K562 (cell line): ENCODE measurements around the gene PPFIBP2. TPM values are rescaled to one million over a fixed set of nuclear protein-coding genes. Genes with fewer than 3 reads are reported as not detected.

Source experiments
- ESRRB ChIP-seq: fragments of 250-450 bp; sonication (Bioruptor Pico); IDR thresholded peaks from 2 replicates; pipeline ENCODE4 v1.5.0; 2020; ENCODE audit warnings: mild to moderate bottlenecking, moderate library complexity, borderline replicate concordance
- SIN3A ChIP-seq, 2 experiments: fragments of 150-350 bp in 1 of 2; IDR thresholded peaks; 2 replicates each; pipeline ENCODE4 v1.6.1; 2011 to 2016; ENCODE audit warnings: borderline replicate concordance in 2 of 2, low read depth in 2 of 2, low read length in 2 of 2, mild to moderate bottlenecking in 2 of 2, moderate library complexity in 2 of 2; ENCODE audit not compliant: control insufficient read depth in 1 of 2
- ZEB2 ChIP-seq: fragments of 450-650 bp; IDR thresholded peaks from 2 replicates; pipeline ENCODE4 v1.6.1; 2016
- ZNF253 ChIP-seq: fragments of 250-450 bp; sonication (Bioruptor Pico); conservative IDR thresholded peaks from 2 replicates; pipeline ENCODE4 v1.6.1; 2021; ENCODE audit warnings: mild to moderate bottlenecking
- polyA plus RNA-seq, 8 experiments: library from polyadenylated mRNA; depleted of rRNA in 4 of 8; stranded (reverse) in 5 of 8; unstranded in 3 of 8; fragments of >200 nt; fragmentation: Nextera tagmentation in 2 of 8; fragmentation: Illumina TruSeq in 1 of 8; extraction: Ambion mirVana in 2 of 8; extraction: Trizol in 1 of 8; gene quantifications; 2 replicates each; pipeline versions ENCODE4 v1.2.1 to v1.2.3, GENCODE V29; 2011 to 2014; ENCODE audit warnings: inconsistent platforms in 1 of 8, missing spikeins in 1 of 8
- total RNA-seq, 7 experiments: library from RNA; depleted of rRNA in 6 of 7; stranded (reverse); fragments of >200 nt in 6 of 7; fragmentation: Illumina TruSeq in 2 of 7; extraction: Trizol in 2 of 7; gene quantifications; 2 replicates each; pipeline versions ENCODE4 v1.2.1 to v1.2.3, GENCODE V29; 2011 to 2021; ENCODE audit warnings: low replicate concordance in 1 of 7
- TF ChIP-seq, protein P1 (sequence below): fragments of 250-450 bp; sonication (Bioruptor Pico); IDR thresholded peaks from 2 replicates; pipeline ENCODE4 v1.4.0; 2020; ENCODE audit warnings: mild to moderate bottlenecking, moderate library complexity
- TF ChIP-seq, protein P2 (sequence below): sonication (generic); IDR thresholded peaks from 2 replicates; pipeline ENCODE4 v1.6.1; 2016
- TF ChIP-seq, protein P3 (sequence below): fragments of 450-650 bp; IDR thresholded peaks from 2 replicates; pipeline ENCODE4 v1.6.1; 2016; ENCODE audit warnings: mild to moderate bottlenecking

The PPFIBP2 gene
- total and polyA plus RNA-seq, 9 of the 15 experiments (the other 6 are each of a cell fraction or from before 2014, with no cell fraction given): 0.18 to 3.4 (median 1.2) TPM

DNA sequence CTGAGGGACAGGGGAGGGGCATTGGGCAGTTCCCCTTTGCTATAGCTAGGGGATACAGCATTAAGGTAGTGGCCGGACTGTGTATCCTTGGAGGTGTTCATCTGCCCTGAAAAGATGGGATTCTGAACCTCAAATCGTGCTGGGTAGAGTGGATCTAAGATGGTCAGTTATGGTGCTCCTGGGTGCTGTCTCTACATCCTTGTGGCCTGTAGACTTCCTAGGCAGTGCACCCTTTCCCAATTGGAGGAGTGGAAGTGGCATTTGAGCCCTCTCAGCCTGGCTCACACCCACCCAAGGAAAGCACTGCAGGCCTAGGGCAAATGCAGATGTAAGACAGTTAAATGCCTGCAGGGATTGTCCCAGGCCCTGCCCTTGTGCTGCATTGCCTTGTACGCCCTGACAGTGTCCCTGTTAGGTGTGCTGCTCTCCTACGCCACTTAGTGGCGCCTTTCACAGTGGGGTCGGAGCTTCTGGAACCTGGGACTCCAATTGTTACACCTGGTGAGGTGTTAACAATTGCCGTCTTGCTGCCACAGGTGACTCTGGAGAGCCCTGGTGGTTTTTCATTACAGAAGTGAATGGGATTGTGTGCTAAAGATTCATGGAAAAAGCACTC is 35.0 kb downstream of the PPFIBP2 start (continued):
- no peak for TF ChIP-seq SIN3A (IDR thresholded peaks at IDR 0.05; ENCODE audit: borderline replicate concordance in 2 of 2, control insufficient read depth in 1 of 2, low read depth in 2 of 2, low read length in 2 of 2)
- TF ChIP-seq, protein P1, sequence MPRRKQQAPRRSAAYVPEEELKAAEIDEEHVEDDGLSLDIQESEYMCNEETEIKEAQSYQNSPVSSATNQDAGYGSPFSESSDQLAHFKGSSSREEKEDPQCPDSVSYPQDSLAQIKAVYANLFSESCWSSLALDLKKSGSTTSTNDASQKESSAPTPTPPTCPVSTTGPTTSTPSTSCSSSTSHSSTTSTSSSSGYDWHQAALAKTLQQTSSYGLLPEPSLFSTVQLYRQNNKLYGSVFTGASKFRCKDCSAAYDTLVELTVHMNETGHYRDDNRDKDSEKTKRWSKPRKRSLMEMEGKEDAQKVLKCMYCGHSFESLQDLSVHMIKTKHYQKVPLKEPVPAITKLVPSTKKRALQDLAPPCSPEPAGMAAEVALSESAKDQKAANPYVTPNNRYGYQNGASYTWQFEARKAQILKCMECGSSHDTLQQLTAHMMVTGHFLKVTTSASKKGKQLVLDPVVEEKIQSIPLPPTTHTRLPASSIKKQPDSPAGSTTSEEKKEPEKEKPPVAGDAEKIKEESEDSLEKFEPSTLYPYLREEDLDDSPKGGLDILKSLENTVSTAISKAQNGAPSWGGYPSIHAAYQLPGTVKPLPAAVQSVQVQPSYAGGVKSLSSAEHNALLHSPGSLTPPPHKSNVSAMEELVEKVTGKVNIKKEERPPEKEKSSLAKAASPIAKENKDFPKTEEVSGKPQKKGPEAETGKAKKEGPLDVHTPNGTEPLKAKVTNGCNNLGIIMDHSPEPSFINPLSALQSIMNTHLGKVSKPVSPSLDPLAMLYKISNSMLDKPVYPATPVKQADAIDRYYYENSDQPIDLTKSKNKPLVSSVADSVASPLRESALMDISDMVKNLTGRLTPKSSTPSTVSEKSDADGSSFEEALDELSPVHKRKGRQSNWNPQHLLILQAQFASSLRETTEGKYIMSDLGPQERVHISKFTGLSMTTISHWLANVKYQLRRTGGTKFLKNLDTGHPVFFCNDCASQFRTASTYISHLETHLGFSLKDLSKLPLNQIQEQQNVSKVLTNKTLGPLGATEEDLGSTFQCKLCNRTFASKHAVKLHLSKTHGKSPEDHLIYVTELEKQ (CRISPR knock-in tag): no peak
- no peak for TF ChIP-seq ZEB2
- TF ChIP-seq, protein P2, sequence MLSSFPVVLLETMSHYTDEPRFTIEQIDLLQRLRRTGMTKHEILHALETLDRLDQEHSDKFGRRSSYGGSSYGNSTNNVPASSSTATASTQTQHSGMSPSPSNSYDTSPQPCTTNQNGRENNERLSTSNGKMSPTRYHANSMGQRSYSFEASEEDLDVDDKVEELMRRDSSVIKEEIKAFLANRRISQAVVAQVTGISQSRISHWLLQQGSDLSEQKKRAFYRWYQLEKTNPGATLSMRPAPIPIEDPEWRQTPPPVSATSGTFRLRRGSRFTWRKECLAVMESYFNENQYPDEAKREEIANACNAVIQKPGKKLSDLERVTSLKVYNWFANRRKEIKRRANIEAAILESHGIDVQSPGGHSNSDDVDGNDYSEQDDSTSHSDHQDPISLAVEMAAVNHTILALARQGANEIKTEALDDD: no peak
- no peak for TF ChIP-seq ESRRB (CRISPR knock-in tag)
- TF ChIP-seq ZNF253 (CRISPR knock-in tag): no peak
- TF ChIP-seq, protein P3, sequence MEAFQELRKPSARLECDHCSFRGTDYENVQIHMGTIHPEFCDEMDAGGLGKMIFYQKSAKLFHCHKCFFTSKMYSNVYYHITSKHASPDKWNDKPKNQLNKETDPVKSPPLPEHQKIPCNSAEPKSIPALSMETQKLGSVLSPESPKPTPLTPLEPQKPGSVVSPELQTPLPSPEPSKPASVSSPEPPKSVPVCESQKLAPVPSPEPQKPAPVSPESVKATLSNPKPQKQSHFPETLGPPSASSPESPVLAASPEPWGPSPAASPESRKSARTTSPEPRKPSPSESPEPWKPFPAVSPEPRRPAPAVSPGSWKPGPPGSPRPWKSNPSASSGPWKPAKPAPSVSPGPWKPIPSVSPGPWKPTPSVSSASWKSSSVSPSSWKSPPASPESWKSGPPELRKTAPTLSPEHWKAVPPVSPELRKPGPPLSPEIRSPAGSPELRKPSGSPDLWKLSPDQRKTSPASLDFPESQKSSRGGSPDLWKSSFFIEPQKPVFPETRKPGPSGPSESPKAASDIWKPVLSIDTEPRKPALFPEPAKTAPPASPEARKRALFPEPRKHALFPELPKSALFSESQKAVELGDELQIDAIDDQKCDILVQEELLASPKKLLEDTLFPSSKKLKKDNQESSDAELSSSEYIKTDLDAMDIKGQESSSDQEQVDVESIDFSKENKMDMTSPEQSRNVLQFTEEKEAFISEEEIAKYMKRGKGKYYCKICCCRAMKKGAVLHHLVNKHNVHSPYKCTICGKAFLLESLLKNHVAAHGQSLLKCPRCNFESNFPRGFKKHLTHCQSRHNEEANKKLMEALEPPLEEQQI: no peak
